HG03103 (cell line): ENCODE data around the gene DNAJC19.
A peak's percentile ranks its signal among the peaks of the same experiment; 100 is the strongest.

Experiments
- ATAC-seq: cut with Tn5 transposase; IDR thresholded peaks from one replicate; pipeline ENCODE4 v1.9.1; 2021; ENCODE audit warnings: low read depth; ENCODE audit not compliant: unreplicated experiment

The DNAJC19 gene

DNA sequence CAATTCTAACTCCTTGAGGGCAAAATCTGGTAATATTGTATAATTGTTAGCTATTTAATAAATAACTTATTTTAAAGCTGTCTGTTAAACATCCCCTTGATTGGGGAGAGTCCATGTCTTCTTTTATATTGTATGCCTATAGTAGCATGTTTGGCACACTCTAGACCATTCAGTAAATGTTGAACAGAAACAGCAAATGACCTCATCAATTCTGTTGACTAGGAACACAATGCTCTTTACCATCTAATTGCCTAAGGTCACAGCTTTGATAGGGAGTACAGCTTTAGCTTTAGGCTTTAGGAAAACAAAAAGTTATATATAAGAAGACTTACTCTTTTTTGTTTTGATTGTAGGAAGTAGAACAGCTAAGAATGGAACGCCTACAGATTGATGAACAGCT, 27.0 kb downstream of the DNAJC19 start:
- ATAC-seq, result no peak

GRCh38 chr3:180961552-180961951, 28.0 kb downstream of the DNAJC19 start:
- no peak for ATAC-seq

- no peak for ATAC-seq
Observed at GRCh38 chr3:180961087-180961486, 28.4 kb downstream of the DNAJC19 start.

GRCh38 chr3:180959691-180960090, 29.8 kb downstream of the DNAJC19 start:
- ATAC-seq, result no peak

GRCh38 chr3:180947761-180948390, 41.7 kb downstream of the DNAJC19 start:
- ATAC-seq, result peak; percentile 84

DNA sequence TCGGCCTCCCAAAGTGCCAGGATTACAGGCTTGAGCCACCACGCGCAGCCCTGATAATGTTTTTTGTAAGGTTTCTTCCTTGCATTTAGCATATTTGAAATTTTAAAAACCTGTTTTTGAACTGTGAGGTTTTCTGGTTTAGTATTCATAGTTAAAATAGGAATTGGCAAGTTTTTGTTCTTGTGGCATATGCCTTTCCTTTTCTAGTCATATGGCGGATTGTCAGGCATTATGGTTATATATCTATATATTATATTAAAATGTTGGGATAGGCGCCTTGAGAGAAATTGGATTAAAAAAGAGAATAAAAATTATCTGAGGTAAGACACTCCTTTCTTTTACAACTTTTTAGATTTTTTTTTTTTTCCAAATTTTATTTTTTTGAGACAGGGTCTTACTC, 48.7 kb downstream of the DNAJC19 start:
- no peak for ATAC-seq

DNA sequence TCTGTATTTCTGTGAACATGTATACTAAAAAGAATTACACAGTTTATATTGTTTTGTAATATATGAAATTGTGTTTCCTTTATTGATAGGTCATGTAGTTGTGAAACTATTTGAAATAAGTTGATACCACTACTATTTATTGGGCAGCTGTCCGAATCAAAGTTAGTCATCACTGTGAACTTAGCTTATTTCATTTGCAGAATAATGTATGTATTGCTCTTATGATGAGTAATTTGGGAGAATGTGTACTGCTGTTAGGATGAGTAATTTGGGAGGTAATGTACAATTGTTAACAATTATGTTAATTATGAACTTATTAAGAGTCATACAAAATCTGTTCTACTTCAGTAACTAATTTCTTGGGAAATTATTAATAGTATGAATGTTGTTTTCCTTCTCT, 54.9 kb downstream of the DNAJC19 start:
- ATAC-seq, result no peak
